Measurements from ENCODE around the gene GPC6.

GPC6 gene

GRCh38 chr13:93562676-93563075 is 336.1 kb downstream of the GPC6 start:
- TF ChIP-seq CTCF (IDR thresholded peaks at IDR 0.05; ENCODE audit: insufficient read depth, low read length, missing control alignments) = no peak
- no peak for DNase-seq (ENCODE audit: low read depth, low spot score)
- ChIA-PET CTCF (no interaction called here), POLR2A (no interaction called here)
- H3K4me3 ChIP-seq (ENCODE audit: low read depth, low read length) = no peak overlapping the region

GRCh38 chr13:93577105-93577504 is 350.5 kb downstream of the GPC6 start:
- ChIA-PET CTCF (no interaction called here), POLR2A (no interaction called here)
- no peak overlapping the region for H3K4me3 ChIP-seq (ENCODE audit: low read depth, low read length)
- TF ChIP-seq CTCF (IDR thresholded peaks at IDR 0.05; ENCODE audit: insufficient read depth, low read length, missing control alignments) = no peak
- DNase-seq (ENCODE audit: low read depth, low spot score) = no peak

- no peak overlapping the region for H3K4me3 ChIP-seq (ENCODE audit: low read depth, low read length)
- CTCF ChIA-PET = no interaction called here
- POLR2A ChIA-PET = no interaction called here
- TF ChIP-seq CTCF (IDR thresholded peaks at IDR 0.05; ENCODE audit: insufficient read depth, low read length, missing control alignments) = no peak
- DNase-seq (ENCODE audit: low read depth, low spot score) = no peak
These were observed 363.2 kb downstream of the GPC6 start for GRCh38 chr13:93589788-93590187.

GRCh38 chr13:93603043-93603442 is 376.4 kb downstream of the GPC6 start:
- CTCF ChIA-PET = no interaction called here
- POLR2A ChIA-PET = no interaction called here
- DNase-seq (ENCODE audit: low read depth, low spot score) = peak; percentile 67
- no peak overlapping the region for H3K4me3 ChIP-seq (ENCODE audit: low read depth, low read length)
- no peak for TF ChIP-seq CTCF (IDR thresholded peaks at IDR 0.05; ENCODE audit: insufficient read depth, low read length, missing control alignments)

- no peak for TF ChIP-seq CTCF (IDR thresholded peaks at IDR 0.05; ENCODE audit: insufficient read depth, low read length, missing control alignments)
- DNase-seq (ENCODE audit: low read depth, low spot score) = no peak
- POLR2A ChIA-PET = interaction anchor here (0.7 kb wide), 1 partner anchor 217 kb away, joined by 3 read pairs; no protein-coding TSS in a partner anchor
- CTCF ChIA-PET = no interaction called here
- H3K4me3 ChIP-seq (ENCODE audit: low read depth, low read length) = no peak overlapping the region
These were observed 388.2 kb downstream of the GPC6 start for GRCh38 chr13:93614776-93615175.

DNA sequence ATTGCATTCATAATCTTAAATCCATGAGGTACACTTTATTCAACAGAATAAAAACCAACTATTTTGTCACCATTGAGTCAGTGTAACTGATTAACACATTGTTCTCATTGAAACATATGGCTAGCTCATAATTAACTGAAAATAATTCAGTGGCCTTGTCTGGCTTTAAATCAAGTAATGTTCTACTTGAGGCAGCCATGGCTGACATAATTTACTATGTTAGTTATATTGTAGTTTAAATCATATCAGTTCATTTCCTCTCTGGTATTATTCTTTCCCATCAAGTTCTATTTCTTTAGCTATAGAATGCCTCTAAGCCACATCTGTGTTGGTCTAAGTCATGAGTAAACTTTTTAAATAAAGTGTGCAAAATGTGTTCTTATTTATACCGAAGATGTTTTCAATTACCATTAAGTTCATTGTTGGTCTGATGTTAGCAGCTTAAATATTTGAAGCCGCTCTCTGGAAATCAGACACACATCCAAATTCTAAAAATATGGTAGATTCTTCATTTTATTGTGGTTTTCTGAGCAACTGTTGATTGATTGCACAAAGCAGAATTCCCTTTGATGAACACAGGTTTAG is 393.7 kb downstream of the GPC6 start:
- POLR2A ChIA-PET = no interaction called here
- no peak for DNase-seq (ENCODE audit: low read depth, low spot score)
- H3K4me3 ChIP-seq (ENCODE audit: low read depth, low read length) = no peak overlapping the region
- no peak for TF ChIP-seq CTCF (IDR thresholded peaks at IDR 0.05; ENCODE audit: insufficient read depth, low read length, missing control alignments)
- CTCF ChIA-PET = no interaction called here

Data from AG04449 (cell line).